IMR-90 (cell line): ENCODE results near the gene AFAP1L2. TPM values are rescaled to one million over a fixed set of nuclear protein-coding genes. Genes with fewer than 3 reads are reported as not detected.

Experiments used
- ATAC-seq: fragments of 200-7000 bp; cut with Tn5 transposase; 2 replicates; pipeline ENCODE4 v1.9.1; 2020; ENCODE audit warnings: low read depth, mild to moderate bottlenecking, moderate library complexity
- BruUV-seq: library from RNA; stranded (reverse); fragments of 400-500 nt; replicated peaks from 2 replicates; lab custom pipeline; 2021; lab: Mats Ljungman, UMichigan
- CTCF ChIA-PET: fragments of 300-600 bp; formaldehyde crosslinking; extraction: SDS; loops from one replicate; lab custom pipeline; 2021; ENCODE audit warnings: antibody characterized with exemption; lab: Yijun Ruan, JAX
- POLR2A ChIA-PET: fragments of 300-600 bp; sonication (Branson Sonifier 250); formaldehyde crosslinking; loops from one replicate; lab custom pipeline; 2022; ENCODE audit warnings: antibody characterized with exemption; ENCODE audit not compliant: unreplicated experiment; lab: Charles Lee
- DNase-seq: peaks from one replicate; pipeline ENCODE4 v3.0.0; 2013
- H2AFZ ChIP-seq: replicated peaks from 2 replicates; pipeline ENCODE3; 2013; ENCODE audit warnings: low read length, mild to moderate bottlenecking; ENCODE audit not compliant: poor library complexity
- H2AK5ac ChIP-seq: 2 replicates; pipeline ENCODE4 v1.6.1; 2013; ENCODE audit warnings: low read depth, low read length, inconsistent platforms
- H2AK9ac ChIP-seq: replicated peaks from 2 replicates; pipeline ENCODE3; 2013; ENCODE audit warnings: mild to moderate bottlenecking, low read depth, low read length, moderate library complexity; ENCODE audit not compliant: poor library complexity
- H2BK120ac ChIP-seq: 2 replicates; pipeline ENCODE4 v1.6.1; 2013; ENCODE audit warnings: low read depth, low read length, inconsistent platforms
- H2BK15ac ChIP-seq: 3 replicates; pipeline ENCODE4 v1.6.1; 2013; ENCODE audit warnings: low read depth, low read length, inconsistent platforms
- H2BK20ac ChIP-seq: 2 replicates; pipeline ENCODE4 v1.6.1; 2013; ENCODE audit warnings: low read depth, mild to moderate bottlenecking, inconsistent platforms, low read length, moderate library complexity
- H2BK5ac ChIP-seq: 2 replicates; pipeline ENCODE4 v1.6.1; 2013; ENCODE audit warnings: mild to moderate bottlenecking, low read depth, low read length, inconsistent platforms; ENCODE audit not compliant: poor library complexity, severe bottlenecking
- H3K14ac ChIP-seq: replicated peaks from 2 replicates; pipeline ENCODE4 v1.6.1; 2013; ENCODE audit warnings: low read depth, low read length, inconsistent platforms
- H3K18ac ChIP-seq: 2 replicates; pipeline ENCODE4 v1.6.1; 2013; ENCODE audit warnings: low read depth, low read length, control low read depth
- H3K23ac ChIP-seq: 2 replicates; pipeline ENCODE4 v1.6.1; 2013; ENCODE audit warnings: low read depth, low read length, inconsistent platforms
- H3K27ac ChIP-seq: 2 replicates; pipeline ENCODE4 v1.5.1; 2013; ENCODE audit warnings: mild to moderate bottlenecking, control low read depth, low read length; ENCODE audit not compliant: insufficient read depth
- H3K27me3 ChIP-seq: 2 replicates; pipeline ENCODE4 v1.6.1; 2013; ENCODE audit warnings: low read length; ENCODE audit not compliant: control insufficient read depth, insufficient read depth
- H3K36me3 ChIP-seq: 2 replicates; pipeline ENCODE4 v1.6.1; 2013; ENCODE audit warnings: low read length, mixed read lengths; ENCODE audit not compliant: control insufficient read depth, insufficient read depth
- H3K4ac ChIP-seq: 2 replicates; pipeline ENCODE4 v1.6.1; 2013; ENCODE audit warnings: low read depth, low read length, inconsistent platforms
- H3K4me1 ChIP-seq: 2 replicates; pipeline ENCODE4 v1.6.1; 2013; ENCODE audit warnings: low read length, mixed read lengths; ENCODE audit not compliant: control insufficient read depth, insufficient read depth
- H3K4me2 ChIP-seq: 2 replicates; pipeline ENCODE4 v1.6.1; 2013; ENCODE audit warnings: low read depth, mild to moderate bottlenecking, control low read depth, low read length, moderate library complexity
- H3K4me3 ChIP-seq: 2 replicates; pipeline ENCODE4 v1.5.1; 2013; ENCODE audit warnings: low read depth, mild to moderate bottlenecking, control low read depth, low read length, moderate library complexity; ENCODE audit not compliant: insufficient read depth
- H3K56ac ChIP-seq: 2 replicates; pipeline ENCODE4 v1.6.1; 2013; ENCODE audit warnings: low read length, inconsistent platforms; ENCODE audit not compliant: insufficient read depth; ENCODE audit errors: extremely low read depth
- H3K79me1 ChIP-seq, 2 experiments: 2 replicates each; pipeline ENCODE4 v1.6.1; 2013; ENCODE audit warnings: low read length in 2 of 2, inconsistent platforms in 1 of 2, low read depth in 1 of 2
- H3K9ac ChIP-seq: 2 replicates; pipeline ENCODE4 v1.6.1; 2013; ENCODE audit warnings: low read depth, low read length, control low read depth
- H3K9me1 ChIP-seq: 2 replicates; pipeline ENCODE4 v1.6.1; 2013; ENCODE audit warnings: low read length, inconsistent platforms; ENCODE audit not compliant: insufficient read depth
- H3K9me3 ChIP-seq: 2 replicates; pipeline ENCODE4 v1.6.1; 2013; ENCODE audit warnings: low read length; ENCODE audit not compliant: control insufficient read depth, insufficient read depth
- H4K20me1 ChIP-seq: 2 replicates; pipeline ENCODE4 v1.6.1; 2013; ENCODE audit warnings: low read length, inconsistent platforms; ENCODE audit not compliant: insufficient read depth
- H4K5ac ChIP-seq: 2 replicates; pipeline ENCODE4 v1.6.1; 2013; ENCODE audit warnings: mild to moderate bottlenecking, low read depth, low read length, control low read depth
- H4K8ac ChIP-seq, 2 experiments: 2 replicates each; pipeline ENCODE4 v1.6.1; 2013; ENCODE audit warnings: low read depth in 2 of 2, low read length in 2 of 2, control low read depth in 1 of 2, inconsistent platforms in 1 of 2
- H4K91ac ChIP-seq: 2 replicates; pipeline ENCODE4 v1.6.1; 2013; ENCODE audit warnings: low read depth, low read length, inconsistent platforms; ENCODE audit not compliant: insufficient read depth
- MXI1 ChIP-seq: IDR thresholded peaks from 2 replicates; pipeline ENCODE4 v1.6.1; 2012; ENCODE audit warnings: low read depth, mild to moderate bottlenecking, low read length, moderate library complexity, borderline replicate concordance
- dilution Hi-C: fragments of 300-500 bp; cut with HindIII; formaldehyde crosslinking; loops from one replicate; pipeline ENCODE4 v1.14.3; 2018; ENCODE audit warnings: low sequenced_read_pairs; ENCODE audit not compliant: unreplicated experiment
- in situ Hi-C: fragments of 300-500 bp; cut with MboI; formaldehyde crosslinking; loops from 3 replicates; pipeline ENCODE4 v1.14.3; 2019; ENCODE audit warnings: low sequenced_read_pairs, inconsistent platforms, mixed read lengths
- intact Hi-C: fragments of 100-400 bp; cut with micrococcal nuclease; formaldehyde crosslinking; loops from 2 replicates; pipeline ENCODE4 v1.10.0; 2022
- polyA plus RNA-seq, 3 experiments: library from polyadenylated mRNA; depleted of rRNA; stranded (reverse); fragments of >200 nt; gene quantifications; 2 replicates each; pipeline ENCODE4 v1.2.3, GENCODE V29; 2012; ENCODE audit warnings: low replicate concordance in 1 of 3
- total RNA-seq: library from RNA; depleted of rRNA; stranded (reverse); fragments of >200 nt; gene quantifications from 2 replicates; pipeline ENCODE4 v1.2.3, GENCODE V29; 2012

The AFAP1L2 gene
- total and polyA plus RNA-seq, 2 of the 4 experiments (the other 2 are of a cell fraction): under 0.01 to 0.10 TPM

GRCh38 chr10:114294549-114294948 is 109.8 kb downstream of the AFAP1L2 start:
- no peaks in the 10 kb centered on the region for H3K36me3 ChIP-seq
- POLR2A ChIA-PET: no interaction called here
- dilution Hi-C loops: no loop called here

More at GRCh38 chr10:114294549-114294948, 109.8 kb downstream of the AFAP1L2 start:
- no peak overlapping the region for H2AK5ac ChIP-seq
- no peaks in the 10 kb centered on the region for H3K9me1 ChIP-seq
- no peak overlapping the region for H3K56ac ChIP-seq
- CTCF ChIA-PET: no interaction called here
- H4K20me1 ChIP-seq: no peaks in the 10 kb centered on the region; the same call in 1 of the 2 replicates
- no peak overlapping the region for H2BK15ac ChIP-seq
- H4K8ac ChIP-seq: no peak overlapping the region
- H3K27me3 ChIP-seq: peaks cover 4% of the 10 kb centered on the region
- H2BK20ac ChIP-seq: no peak overlapping the region
- H2BK120ac ChIP-seq: no peak overlapping the region
- H3K4me3 ChIP-seq: no peak overlapping the region
- no peak overlapping the region for H2BK5ac ChIP-seq
- H3K14ac ChIP-seq: no peak overlapping the region
- no peak overlapping the region for H3K9ac ChIP-seq
- no peaks in the 10 kb centered on the region for H3K4me1 ChIP-seq
- in situ Hi-C loops (no loop called here), intact Hi-C loops (no loop called here)
- no peaks in the 10 kb centered on the region for H3K79me1 ChIP-seq
- H4K5ac ChIP-seq: no peak overlapping the region
- no peak overlapping the region for H3K27ac ChIP-seq
- H2AK9ac ChIP-seq: no peak overlapping the region
- no peak overlapping the region for H2AFZ ChIP-seq
- ATAC-seq: no peak
- no peak overlapping the region for H3K4ac ChIP-seq
- no peak overlapping the region for H3K18ac ChIP-seq
- BruUV-seq: no TSS peak
- DNase-seq: no peak
- H3K9me3 ChIP-seq: peaks cover 15% of the 10 kb centered on the region
- H3K4me2 ChIP-seq: no peak overlapping the region
- H3K23ac ChIP-seq: no peak overlapping the region
- no peak for TF ChIP-seq MXI1
- H4K91ac ChIP-seq: no peak overlapping the region
